Measurements from ENCODE around the gene NRXN2.
"Not testable (repeated sequence)": the region's sequence is repeated elsewhere in the genome, so short reads cannot be mapped to it uniquely, and the experiment has no call there.

The NRXN2 gene

GRCh38 chr11:64720167-64720566, 2.8 kb downstream of the NRXN2 start:
- no peak for DNase-seq

GRCh38 chr11:64719406-64719805, 3.6 kb downstream of the NRXN2 start:
- DNase-seq, result no peak

DNA sequence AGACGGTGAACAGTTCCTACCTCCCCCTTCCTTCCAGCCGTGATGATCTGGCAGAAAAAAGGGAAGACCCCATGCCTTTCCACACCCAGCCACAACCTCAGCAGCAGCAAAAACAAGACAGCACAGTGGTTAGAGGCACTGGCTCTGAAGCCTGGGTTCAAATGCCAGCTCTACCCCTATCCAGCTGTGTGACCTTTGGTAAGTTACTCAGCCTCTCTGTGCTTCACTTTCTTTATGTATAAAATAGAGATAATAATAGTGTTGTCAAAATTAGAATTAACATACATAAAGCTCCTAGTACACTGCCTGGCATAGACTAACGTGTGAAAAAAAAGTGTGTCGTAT, 4.2 kb downstream of the NRXN2 start:
- no peak for DNase-seq

DNA sequence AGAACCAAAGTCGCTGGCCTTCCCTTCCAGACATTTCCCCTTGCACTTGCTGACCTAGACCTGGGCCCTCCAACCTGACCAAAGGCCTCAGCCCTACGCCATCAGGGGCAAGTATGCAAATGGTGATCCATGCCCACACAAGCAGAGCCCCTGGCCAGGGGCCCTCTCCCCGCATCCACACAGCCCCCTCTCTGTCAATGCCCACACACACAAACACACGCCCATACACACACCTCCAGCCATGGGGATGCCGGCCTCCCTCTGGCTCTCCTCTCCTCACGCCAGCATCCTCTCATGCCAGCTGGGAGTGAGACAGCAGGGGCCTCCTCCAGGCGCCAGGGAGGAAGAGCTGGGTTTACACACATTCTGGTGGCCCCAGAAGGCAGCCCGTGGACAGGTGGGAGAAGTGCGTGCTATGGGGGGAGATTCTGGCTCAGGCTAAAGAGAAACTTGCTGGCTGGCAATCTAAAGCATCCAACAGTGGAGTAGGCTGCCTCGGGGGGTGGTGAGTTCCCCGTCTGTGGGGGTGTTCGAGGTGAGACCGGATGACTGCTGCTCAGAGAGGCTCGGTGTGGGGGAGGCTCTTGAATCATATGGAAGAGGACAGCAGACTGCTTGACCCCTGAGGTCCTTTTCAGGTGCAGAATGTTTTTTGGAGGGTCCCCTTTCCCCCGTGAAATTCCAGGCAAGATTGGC, 4.8 kb downstream of the NRXN2 start:
- DNase-seq, result no peak

DNA sequence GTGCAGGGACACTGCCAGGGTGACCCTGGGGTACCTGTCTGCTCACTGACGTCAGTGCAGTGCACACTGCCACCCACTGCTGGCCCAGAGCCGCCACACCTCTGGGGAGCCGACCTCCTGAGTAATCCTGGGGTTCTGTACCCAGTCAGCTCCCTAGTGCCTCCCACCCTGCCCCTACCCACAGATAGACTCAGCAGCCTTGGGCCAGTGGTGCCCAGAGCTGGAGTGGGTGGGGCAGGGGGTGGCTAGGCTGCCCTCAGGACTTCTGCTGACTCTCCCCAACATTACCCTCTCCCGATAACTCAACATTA, 5.8 kb downstream of the NRXN2 start:
- no peak for DNase-seq

GRCh38 chr11:64716473-64717267, 6.3 kb downstream of the NRXN2 start:
- DNase-seq, result no peak

- DNase-seq, result no peak
Measured at GRCh38 chr11:64715756-64716472, 7.1 kb downstream of the NRXN2 start.

- no peak for DNase-seq
Measured at GRCh38 chr11:64715110-64715509, 7.9 kb downstream of the NRXN2 start.

GRCh38 chr11:64714666-64715065, 8.3 kb downstream of the NRXN2 start:
- no peak for DNase-seq

- DNase-seq, result no peak
Measured at GRCh38 chr11:64713781-64714363, 9.1 kb downstream of the NRXN2 start.

GRCh38 chr11:64713016-64713707, 9.8 kb downstream of the NRXN2 start:
- DNase-seq, result no peak

DNA sequence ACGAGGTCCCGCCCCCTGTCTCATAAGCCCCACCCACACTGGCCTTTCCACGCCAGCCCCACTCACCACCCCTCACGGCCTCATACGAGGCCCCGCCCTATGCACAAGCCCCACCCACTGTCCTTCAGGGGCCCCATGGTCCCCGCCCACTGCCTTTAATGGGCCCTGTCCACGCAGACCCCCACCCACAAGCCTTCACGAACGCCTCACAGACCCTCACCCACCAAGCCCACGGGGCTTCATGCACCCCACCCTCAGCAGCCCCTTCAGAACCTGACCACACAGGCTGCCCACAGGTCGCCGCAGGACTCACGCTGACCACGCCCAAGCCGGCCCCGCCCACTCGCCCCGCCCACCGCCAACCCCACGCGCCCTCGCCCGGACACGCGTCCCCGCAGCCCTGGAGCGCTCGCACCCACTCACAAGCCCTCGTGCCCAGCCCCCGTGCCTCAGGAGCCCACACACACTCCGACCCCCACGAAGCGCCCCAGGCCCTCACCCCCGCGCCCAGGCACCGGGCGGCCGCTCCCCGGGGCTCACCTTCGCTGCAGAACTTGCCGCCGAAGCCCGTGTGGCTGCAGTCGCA, 10.5 kb downstream of the NRXN2 start:
- no peak for DNase-seq

DNA sequence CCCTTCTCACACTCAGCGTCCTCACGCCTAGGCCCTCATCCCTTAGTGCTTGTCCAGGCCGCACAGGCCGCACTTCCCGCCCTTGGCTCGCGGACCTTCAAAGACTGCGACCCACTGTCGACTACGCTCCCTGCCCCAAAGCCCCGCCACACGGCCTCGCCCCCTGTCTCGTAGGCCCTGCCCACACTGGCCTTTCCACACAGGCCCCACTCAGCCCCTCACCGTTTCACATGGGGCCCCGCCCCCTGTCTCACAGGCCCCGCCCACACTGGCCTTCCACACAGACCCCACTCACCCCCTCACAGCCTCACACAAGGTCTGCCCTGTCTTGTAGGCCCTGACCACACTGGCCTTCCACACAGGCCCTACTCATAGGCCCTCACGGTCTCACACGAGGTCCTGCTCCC, 11.0 kb downstream of the NRXN2 start:
- no peak for DNase-seq

DNA sequence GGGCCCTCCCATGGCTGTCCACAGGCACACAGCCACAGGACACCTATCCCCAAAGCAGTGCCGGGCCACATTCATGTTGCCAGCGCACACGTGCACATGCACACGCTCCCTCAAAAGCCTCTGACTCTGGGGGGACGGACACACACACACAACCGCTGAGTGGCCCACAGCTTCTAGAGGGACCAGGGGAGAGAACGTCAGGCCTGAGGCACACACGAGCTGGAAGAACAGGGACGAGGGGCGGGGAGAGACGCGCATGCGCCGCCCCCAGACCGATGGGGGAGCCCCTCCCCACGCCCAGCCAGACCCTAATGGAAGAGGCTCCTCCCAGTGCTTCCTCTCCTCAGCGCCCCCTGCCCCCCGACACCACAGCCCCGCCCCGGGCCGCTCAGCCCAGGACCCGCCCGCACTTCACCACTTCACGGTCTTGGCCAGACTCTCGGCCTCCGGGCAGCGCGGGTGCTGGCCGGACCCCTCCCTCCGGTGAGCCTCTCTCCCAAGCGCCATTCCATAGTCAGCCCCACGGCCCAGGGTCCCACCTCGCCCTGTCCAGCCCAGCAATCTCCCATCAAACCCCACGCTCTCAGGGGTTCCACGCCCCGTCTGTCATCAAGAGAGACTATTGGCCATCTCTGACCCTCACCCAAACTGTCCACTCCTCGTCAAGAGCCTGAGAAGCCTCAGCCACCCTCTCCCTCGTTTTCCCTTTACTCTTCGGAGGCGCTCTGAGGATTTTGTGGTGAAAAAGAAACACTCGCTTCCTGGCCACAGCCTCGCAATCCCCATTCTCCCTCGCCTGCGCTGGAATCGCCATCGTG, 11.7 kb downstream of the NRXN2 start:
- DNase-seq, result no peak

DNA sequence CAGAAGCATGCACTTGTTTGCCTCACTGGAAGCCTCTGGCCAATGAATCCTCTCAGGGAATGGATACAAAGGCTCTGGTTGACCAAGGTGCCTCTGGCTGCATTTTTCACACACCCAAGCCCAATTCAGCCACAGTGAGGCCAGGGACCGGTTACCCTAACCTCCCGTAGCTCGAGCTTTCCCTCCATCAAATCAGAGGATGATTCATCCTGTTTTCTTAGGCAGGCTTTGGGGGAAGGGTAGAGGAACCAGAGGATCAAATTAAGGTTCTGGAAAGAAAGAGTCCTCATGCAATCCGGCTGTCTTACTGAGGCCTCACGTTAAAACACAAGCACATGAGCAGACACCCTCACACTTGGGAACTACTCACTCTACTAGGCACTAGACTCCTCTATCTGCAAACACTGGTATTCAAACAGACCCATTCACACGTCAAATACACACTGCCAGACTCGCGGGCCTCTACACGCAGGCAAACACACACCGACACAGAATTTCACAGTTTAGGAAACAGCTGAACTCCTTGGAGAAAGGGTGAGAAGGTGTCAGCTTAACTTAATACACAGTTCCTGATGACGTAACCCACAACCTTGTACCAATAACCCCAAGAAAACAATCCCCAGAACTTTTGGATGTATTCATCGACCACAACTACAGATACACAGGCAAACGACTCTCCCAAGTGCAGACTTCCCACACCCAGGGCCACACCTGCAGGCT, 12.4 kb downstream of the NRXN2 start:
- no peak for DNase-seq

DNA sequence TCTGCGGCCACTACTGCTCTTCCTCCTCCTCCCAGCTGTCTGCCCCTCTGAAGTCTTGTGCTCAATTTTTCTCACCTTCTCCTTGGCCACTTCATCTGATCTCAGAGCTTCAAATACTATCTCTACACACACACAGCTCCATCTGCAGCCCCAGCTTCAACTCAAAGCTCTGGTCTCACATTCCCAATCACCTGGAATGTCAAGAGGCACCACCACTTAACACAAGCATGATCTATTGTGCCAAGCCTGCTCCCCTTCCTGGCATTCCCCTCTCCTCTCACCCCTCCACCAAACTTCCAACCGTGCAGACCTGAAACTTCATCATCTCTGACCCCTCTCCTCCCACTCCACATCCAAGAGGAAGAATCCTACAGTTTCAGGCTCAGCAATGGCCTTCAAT, 17.5 kb downstream of the NRXN2 start:
- no peak for DNase-seq

GRCh38 chr11:64703048-64703447, 19.9 kb downstream of the NRXN2 start:
- no peak for DNase-seq

- not testable (repeated sequence) for DNase-seq
Measured at GRCh38 chr11:64701956-64702355, 21.0 kb downstream of the NRXN2 start.

- DNase-seq, result no peak
Measured at GRCh38 chr11:64698427-64698826, 24.6 kb downstream of the NRXN2 start.

- no peak for DNase-seq
Measured at GRCh38 chr11:64697663-64698375, 25.2 kb downstream of the NRXN2 start.

Data from activated gamma-delta T cell (primary cell).